Spleen (tissue), 11 donors: Measurements from ENCODE around the gene OPN1MW3. TPM values are rescaled to one million over a fixed set of nuclear protein-coding genes. Genes with fewer than 3 reads are reported as not detected.

ENCODE experiments used
- DNase-seq: peaks from one replicate; pipeline ENCODE4 v3.0.0-alpha.2; 2020
- H3K27ac ChIP-seq, 8 donors: fragments of 200-600 bp; sonication (generic) in 7 of 8; 1 replicate in 4 of 8; 2 replicates in 4 of 8; pipeline versions ENCODE4 v1.5.0 to v1.8.0; 2016 to 2021; ENCODE audit warnings: inconsistent platforms in 4 of 8, mild to moderate bottlenecking in 4 of 8, moderate library complexity in 1 of 8
- H3K27me3 ChIP-seq, 7 donors: fragments of 200-600 bp; sonication (generic) in 6 of 7; replicated peaks in 1 of 7; 1 replicate in 4 of 7; 2 replicates in 3 of 7; pipeline versions ENCODE4 v1.5.0 to v1.8.0; 2016 to 2021; ENCODE audit warnings: inconsistent platforms in 3 of 7, mild to moderate bottlenecking in 1 of 7
- H3K36me3 ChIP-seq, 6 donors: fragments of 200-600 bp; sonication (generic) in 5 of 6; 1 replicate in 4 of 6; 2 replicates in 2 of 6; pipeline versions ENCODE4 v1.5.0 to v1.8.0; 2016 to 2021; ENCODE audit warnings: inconsistent platforms in 2 of 6
- H3K4me1 ChIP-seq, 6 donors: fragments of 200-600 bp; sonication (generic) in 5 of 6; 1 replicate in 3 of 6; 2 replicates in 3 of 6; pipeline versions ENCODE4 v1.5.0 to v1.8.0; 2016 to 2021; ENCODE audit warnings: inconsistent platforms in 3 of 6
- H3K4me3 ChIP-seq, 8 donors: fragments of 200-600 bp; sonication (generic) in 7 of 8; 1 replicate in 4 of 8; 2 replicates in 4 of 8; pipeline versions ENCODE4 v1.5.0 to v1.8.0; 2016 to 2021; ENCODE audit warnings: inconsistent platforms in 4 of 8, mild to moderate bottlenecking in 4 of 8, moderate library complexity in 2 of 8
- H3K9me3 ChIP-seq, 8 donors: fragments of 200-600 bp; sonication (generic) in 7 of 8; 1 replicate in 4 of 8; 2 replicates in 4 of 8; pipeline versions ENCODE4 v1.5.0 to v1.8.0; 2016 to 2021; ENCODE audit warnings: inconsistent platforms in 4 of 8
- POLR2A ChIP-seq, 3 donors: fragments of 450-650 bp; IDR thresholded peaks; one replicate each; pipeline ENCODE4 v1.5.1; 2017; ENCODE audit warnings: antibody characterized with exemption in 3 of 3, mild to moderate bottlenecking in 1 of 3
- POLR2AphosphoS5 ChIP-seq, 3 donors: sonication (generic); formaldehyde crosslinking; IDR thresholded peaks; one replicate each; pipeline ENCODE4 v1.5.1; 2017; ENCODE audit warnings: antibody characterized with exemption in 3 of 3
- WGBS, 5 donors: extraction: QIAGEN DNeasy Blood & Tissue Kit in 3 of 5; methylation state at CpG; one replicate each; pipeline versions ENCODE4 v1.1.5 to v1.1.7; 2013 to 2018; 5-methylcytosine and 5-hydroxymethylcytosine counted together
- intact Hi-C: fragments of 100-400 bp; cut with DNase I; formaldehyde crosslinking; loops from one replicate; pipeline ENCODE4 v1.15.0; 2023; ENCODE audit warnings: low total_unique reads
- polyA plus RNA-seq, 3 donors: library from polyadenylated mRNA; stranded (reverse); fragments of 200-250 nt; gene quantifications; one replicate each; pipeline ENCODE4 v1.2.1, GENCODE V29; 2013
- total RNA-seq, 7 donors: library from RNA; depleted of rRNA in 3 of 7; stranded (reverse); fragments of >200 nt in 3 of 7; fragmentation: NEBNext Ultra II Directional in 4 of 7; extraction: Animal tissue kit (Norgen Biotek cat#: 25700) in 4 of 7; gene quantifications; one replicate each; pipeline versions ENCODE4 v1.1.0 to v1.2.1, GENCODE V29; 2016 to 2021
- TF ChIP-seq, protein P1 (sequence below), 11 experiments: fragments of 200-600 bp in 7 of 11; fragments of 450-650 bp in 4 of 11; sonication (generic) in 4 of 11; IDR thresholded peaks in 8 of 11; conservative IDR thresholded peaks in 3 of 11; 1 replicate in 7 of 11; 2 replicates in 4 of 11; pipeline versions ENCODE4 v1.4.0 to v1.8.0; 2016 to 2021; ENCODE audit warnings: antibody characterized with exemption in 11 of 11, inconsistent platforms in 4 of 11, mild to moderate bottlenecking in 1 of 11
- donor health status: healthy with polysubstance abuse.
- donor health status: DM: no; HTN: no; CAD: no; lungs with moderate emphysema.
- donor health status: DM: no; HTN: no; CAD: no.
- donor health status: Bipolar disorder and iron deficiency.
- donor health status: healthy.
- donor health status: DM: no; HTN: no; CAD: no.
- donor health status: DM: yes; HTN: yes; CAD: no.

The OPN1MW3 gene
- total and polyA plus RNA-seq, 10 donors: not detected

DNA sequence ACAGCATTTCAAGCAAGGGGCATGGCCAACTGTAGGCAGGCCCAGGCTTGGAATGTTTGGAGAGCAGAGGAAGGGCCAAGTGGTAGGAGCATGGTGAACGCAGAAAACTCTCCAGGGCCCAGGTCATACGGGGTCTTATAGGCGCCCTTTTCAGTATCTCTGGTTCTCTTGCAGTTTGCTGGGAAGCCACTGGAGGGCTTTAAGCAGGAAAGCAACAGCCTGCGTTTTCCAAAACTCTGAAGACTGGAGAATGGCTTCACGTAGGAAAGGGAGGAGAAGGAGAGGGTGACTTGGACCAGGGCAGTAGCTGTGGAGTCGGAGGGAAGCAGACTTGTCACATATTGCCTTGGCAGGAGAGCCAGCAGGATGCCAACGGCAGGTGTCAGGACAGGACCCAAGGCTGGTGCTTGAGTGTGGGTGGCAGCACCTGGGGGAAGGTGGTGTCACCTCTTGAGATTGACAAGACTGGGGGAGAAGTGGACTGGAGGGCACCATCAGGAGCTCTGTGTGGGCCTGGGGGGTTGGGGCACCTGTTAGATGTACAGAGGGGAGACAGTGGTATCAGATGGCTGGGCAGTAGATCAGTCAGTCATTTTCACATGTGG lies 60.1 kb downstream of the OPN1MW3 start:
- DNase-seq: peak; percentile 71
- WGBS, 5 donors: 31 to 37% (median 35%) methylated on average over 7 of the region's 7 CpGs
- peaks cover 0 to 23% (median 0%) of the 10 kb centered on the region in 6 donors for H3K4me1 ChIP-seq
- no peak overlapping the region for H3K27ac ChIP-seq
- no peaks in the 10 kb centered on the region for H3K36me3 ChIP-seq
- no peak for TF ChIP-seq POLR2A (IDR thresholded peaks at IDR 0.05)
- TF ChIP-seq, protein P1, sequence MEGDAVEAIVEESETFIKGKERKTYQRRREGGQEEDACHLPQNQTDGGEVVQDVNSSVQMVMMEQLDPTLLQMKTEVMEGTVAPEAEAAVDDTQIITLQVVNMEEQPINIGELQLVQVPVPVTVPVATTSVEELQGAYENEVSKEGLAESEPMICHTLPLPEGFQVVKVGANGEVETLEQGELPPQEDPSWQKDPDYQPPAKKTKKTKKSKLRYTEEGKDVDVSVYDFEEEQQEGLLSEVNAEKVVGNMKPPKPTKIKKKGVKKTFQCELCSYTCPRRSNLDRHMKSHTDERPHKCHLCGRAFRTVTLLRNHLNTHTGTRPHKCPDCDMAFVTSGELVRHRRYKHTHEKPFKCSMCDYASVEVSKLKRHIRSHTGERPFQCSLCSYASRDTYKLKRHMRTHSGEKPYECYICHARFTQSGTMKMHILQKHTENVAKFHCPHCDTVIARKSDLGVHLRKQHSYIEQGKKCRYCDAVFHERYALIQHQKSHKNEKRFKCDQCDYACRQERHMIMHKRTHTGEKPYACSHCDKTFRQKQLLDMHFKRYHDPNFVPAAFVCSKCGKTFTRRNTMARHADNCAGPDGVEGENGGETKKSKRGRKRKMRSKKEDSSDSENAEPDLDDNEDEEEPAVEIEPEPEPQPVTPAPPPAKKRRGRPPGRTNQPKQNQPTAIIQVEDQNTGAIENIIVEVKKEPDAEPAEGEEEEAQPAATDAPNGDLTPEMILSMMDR (IDR thresholded peaks at IDR 0.05 in 8 of 11, conservative IDR thresholded peaks at IDR 0.05 in 3 of 11): peak in 10 of 11 experiments; percentile 14 to 61 (median 46)
- H3K27me3 ChIP-seq: peaks cover 0 to 7% (median 0%) of the 10 kb centered on the region in 7 donors
- H3K9me3 ChIP-seq: no peaks in the 10 kb centered on the region
- H3K4me3 ChIP-seq: no peak overlapping the region
- intact Hi-C loops: no loop called here

DNA sequence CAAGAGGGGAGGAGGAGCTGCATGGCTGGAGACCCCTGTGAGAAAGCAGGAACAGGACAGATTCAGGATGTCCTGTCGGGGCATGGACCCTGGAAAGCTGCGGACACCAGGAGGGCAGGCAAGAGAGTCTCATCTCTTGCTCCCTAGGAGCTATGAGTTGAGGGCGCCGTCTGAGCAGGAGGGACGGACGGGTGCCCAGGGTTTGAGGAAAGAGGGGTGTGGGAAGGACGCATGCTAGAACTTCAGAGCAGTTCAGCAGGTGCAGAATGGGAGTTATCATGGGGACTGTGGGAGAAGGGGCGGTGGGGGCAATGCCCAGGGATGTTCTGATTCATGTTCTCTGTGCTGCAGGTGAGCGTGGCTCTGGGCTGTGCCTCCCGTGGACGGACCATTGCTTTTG lies 63.0 kb downstream of the OPN1MW3 start:
- H3K4me1 ChIP-seq: peaks cover 0 to 16% (median 0%) of the 10 kb centered on the region in 6 donors
- intact Hi-C loops: no loop called here
- no peaks in the 10 kb centered on the region for H3K9me3 ChIP-seq
- TF ChIP-seq POLR2A (IDR thresholded peaks at IDR 0.05) (no peak), POLR2AphosphoS5 (IDR thresholded peaks at IDR 0.05) (no peak)
- TF ChIP-seq, protein P1 (IDR thresholded peaks at IDR 0.05 in 8 of 11, conservative IDR thresholded peaks at IDR 0.05 in 3 of 11): no peak
- H3K27ac ChIP-seq: no peak overlapping the region
- no peak overlapping the region for H3K4me3 ChIP-seq
- 82 to 96% (median 90%) methylated on average over 8 to 11 of the region's 11 CpGs for WGBS, 5 donors
- DNase-seq: peak; percentile 58
- H3K27me3 ChIP-seq: peaks cover 0 to 15% (median 0%) of the 10 kb centered on the region in 7 donors
- H3K36me3 ChIP-seq: no peaks in the 10 kb centered on the region

Other genes starting within 250 kb of the OPN1MW3 start
- gene IRAK1, start 237.7 kb upstream of the OPN1MW3 start, total RNA-seq: 100 to 1,000 TPM in 2 of 7 donors, 10 to 100 TPM in 5; 86.2 to 118 (median 91.1) TPM
- gene IRAK1, start 237.7 kb upstream of the OPN1MW3 start, polyA plus RNA-seq: 10 to 100 TPM; 46.4 to 85.2 (median 55.2) TPM
- gene MECP2, start 159.9 kb upstream of the OPN1MW3 start, total RNA-seq: 100 to 1,000 TPM in 1 of 7 donors, 10 to 100 TPM in 6; 63.3 to 104 (median 83.5) TPM
- gene MECP2, start 159.9 kb upstream of the OPN1MW3 start, polyA plus RNA-seq: 10 to 100 TPM; 15.2 to 22.7 (median 17.7) TPM
- gene OPN1LW, start 113.3 kb upstream of the OPN1MW3 start, total RNA-seq: not detected
- not detected for gene OPN1LW, start 113.3 kb upstream of the OPN1MW3 start, polyA plus RNA-seq
- not detected for gene OPN1MW, start 75.0 kb upstream of the OPN1MW3 start, total RNA-seq
- not detected for gene OPN1MW, start 75.0 kb upstream of the OPN1MW3 start, polyA plus RNA-seq
- not detected for gene OPN1MW2, start 37.8 kb upstream of the OPN1MW3 start, total RNA-seq
- not detected for gene OPN1MW2, start 37.8 kb upstream of the OPN1MW3 start, polyA plus RNA-seq
- not detected for gene TEX28, start 37.5 kb downstream of the OPN1MW3 start, total RNA-seq
- gene TEX28, start 37.5 kb downstream of the OPN1MW3 start, polyA plus RNA-seq: not detected
- 1 to 10 TPM in 3 of 7 donors, under 1 TPM in 3, not detected in 1; 0.42 to 3.7 (median 1.2) TPM for gene TKTL1, start 38.2 kb downstream of the OPN1MW3 start, total RNA-seq
- gene TKTL1, start 38.2 kb downstream of the OPN1MW3 start, polyA plus RNA-seq: under 1 TPM; 0.13 to 0.57 (median 0.24) TPM
- 1,000 to 10,000 TPM in 1 of 7 donors, 100 to 1,000 TPM in 6; 401 to 1,447 (median 668) TPM for gene FLNA, start 117.1 kb downstream of the OPN1MW3 start, total RNA-seq
- 100 to 1,000 TPM; 259 to 548 (median 322) TPM for gene FLNA, start 117.1 kb downstream of the OPN1MW3 start, polyA plus RNA-seq
- 10 to 100 TPM; 29.8 to 56.3 (median 49.9) TPM for gene EMD, start 121.7 kb downstream of the OPN1MW3 start, total RNA-seq
- 10 to 100 TPM; 77.8 to 83.1 (median 78.9) TPM for gene EMD, start 121.7 kb downstream of the OPN1MW3 start, polyA plus RNA-seq
- gene RPL10, start 140.8 kb downstream of the OPN1MW3 start, total RNA-seq: 1,000 to 10,000 TPM; 2,711 to 4,089 (median 3,238) TPM
- 1,000 to 10,000 TPM; 6,919 to 9,324 (median 8,870) TPM for gene RPL10, start 140.8 kb downstream of the OPN1MW3 start, polyA plus RNA-seq
- gene DNASE1L1, start 151.7 kb downstream of the OPN1MW3 start, total RNA-seq: 10 to 100 TPM; 25.9 to 54.5 (median 43.5) TPM
- 10 to 100 TPM; 18.1 to 26.5 (median 22.5) TPM for gene DNASE1L1, start 151.7 kb downstream of the OPN1MW3 start, polyA plus RNA-seq
- 100 to 1,000 TPM in 1 of 7 donors, 10 to 100 TPM in 6; 70.1 to 107 (median 76.3) TPM for gene TAFAZZIN, start 154.0 kb downstream of the OPN1MW3 start, total RNA-seq
- gene TAFAZZIN, start 154.0 kb downstream of the OPN1MW3 start, polyA plus RNA-seq: 100 to 1,000 TPM in 2 of 3 donors, 10 to 100 TPM in 1; 65.7 to 135 (median 115) TPM
- gene ATP6AP1, start 171.1 kb downstream of the OPN1MW3 start, total RNA-seq: 100 to 1,000 TPM in 3 of 7 donors, 10 to 100 TPM in 4; 80.3 to 127 (median 99.9) TPM
- gene ATP6AP1, start 171.1 kb downstream of the OPN1MW3 start, polyA plus RNA-seq: 10 to 100 TPM; 34.2 to 62.3 (median 44.1) TPM
- gene GDI1, start 179.6 kb downstream of the OPN1MW3 start, total RNA-seq: 100 to 1,000 TPM in 6 of 7 donors, 10 to 100 TPM in 1; 88.7 to 137 (median 111) TPM
- 100 to 1,000 TPM in 2 of 3 donors, 10 to 100 TPM in 1; 56.2 to 125 (median 107) TPM for gene GDI1, start 179.6 kb downstream of the OPN1MW3 start, polyA plus RNA-seq
- 10 to 100 TPM; 30.3 to 53.9 (median 45.5) TPM for gene FAM50A, start 186.6 kb downstream of the OPN1MW3 start, total RNA-seq
- gene FAM50A, start 186.6 kb downstream of the OPN1MW3 start, polyA plus RNA-seq: 100 to 1,000 TPM in 1 of 3 donors, 10 to 100 TPM in 2; 65.7 to 123 (median 99.4) TPM
- gene PLXNA3, start 200.7 kb downstream of the OPN1MW3 start, total RNA-seq: 10 to 100 TPM in 6 of 7 donors, 1 to 10 TPM in 1; 9.1 to 46.8 (median 27.2) TPM
- 10 to 100 TPM in 1 of 3 donors, 1 to 10 TPM in 2; 2.5 to 11.6 (median 4.1) TPM for gene PLXNA3, start 200.7 kb downstream of the OPN1MW3 start, polyA plus RNA-seq
- 10 to 100 TPM; 11.8 to 25.2 (median 16.7) TPM for gene LAGE3, start 221.7 kb downstream of the OPN1MW3 start, total RNA-seq
- gene LAGE3, start 221.7 kb downstream of the OPN1MW3 start, polyA plus RNA-seq: 10 to 100 TPM; 15.0 to 27.7 (median 27.3) TPM
- 10 to 100 TPM; 18.6 to 36.3 (median 23.1) TPM for gene UBL4A, start 229.0 kb downstream of the OPN1MW3 start, total RNA-seq
- gene UBL4A, start 229.0 kb downstream of the OPN1MW3 start, polyA plus RNA-seq: 10 to 100 TPM; 13.4 to 27.1 (median 20.6) TPM
- gene SLC10A3, start 233.0 kb downstream of the OPN1MW3 start, total RNA-seq: 10 to 100 TPM; 15.9 to 21.8 (median 17.4) TPM
- gene SLC10A3, start 233.0 kb downstream of the OPN1MW3 start, polyA plus RNA-seq: 10 to 100 TPM; 11.0 to 17.0 (median 14.1) TPM